Activated CD4-positive, alpha-beta memory T cell treated with anti-CD3 and anti-CD28 coated beads for 36 hours (primary cell): ENCODE data around the gene ANKRD52. TPM values are rescaled to one million over a fixed set of nuclear protein-coding genes. Genes with fewer than 3 reads are reported as not detected.
"Not testable (repeated sequence)": the region's sequence is repeated elsewhere in the genome, so short reads cannot be mapped to it uniquely, and the experiment has no call there.

Source experiments
- CTCF ChIA-PET: fragments of 350-600 bp; sonication (Branson Sonifier 250); formaldehyde crosslinking; loops from one replicate; lab custom pipeline; 2021; ENCODE audit warnings: antibody characterized with exemption, inconsistent platforms; lab: Charles Lee
- POLR2A ChIA-PET: fragments of 350-600 bp; sonication (Branson Sonifier 250); formaldehyde crosslinking; loops from one replicate; lab custom pipeline; 2021; ENCODE audit warnings: antibody characterized with exemption; lab: Charles Lee
- DNase-seq: peaks from one replicate; pipeline ENCODE4 v3.0.0-alpha.2; 2020
- H3K27ac Mint-ChIP-seq: one replicate; pipeline ENCODE4 v1.8.0; 2021; ENCODE audit warnings: mixed read lengths
- H3K27me3 Mint-ChIP-seq: one replicate; pipeline ENCODE4 v1.8.0; 2021; ENCODE audit warnings: mixed read lengths
- H3K36me3 Mint-ChIP-seq: one replicate; pipeline ENCODE4 v1.8.0; 2021; ENCODE audit warnings: mixed read lengths
- H3K4me1 Mint-ChIP-seq: one replicate; pipeline ENCODE4 v1.8.0; 2021; ENCODE audit warnings: low read depth, mixed read lengths
- H3K4me3 Mint-ChIP-seq: one replicate; pipeline ENCODE4 v1.8.0; 2021; ENCODE audit warnings: mild to moderate bottlenecking, mixed read lengths
- H3K9me3 Mint-ChIP-seq: one replicate; pipeline ENCODE4 v1.8.0; 2021; ENCODE audit warnings: mixed read lengths
- intact Hi-C: fragments of 100-400 bp; cut with micrococcal nuclease; formaldehyde crosslinking; loops from one replicate; pipeline ENCODE4 v1.15.1; 2023
- total RNA-seq, 2 experiments: library from RNA; stranded (reverse); gene quantifications; one replicate each; pipeline ENCODE4 v1.2.3, GENCODE V29; 2021

ANKRD52 gene
- total RNA-seq, 2 experiments from 2014 or later: 34.1 to 37.0 TPM

- CTCF ChIA-PET: interaction anchor here (0.8 to 3.5 kb wide), 6 partner anchors 10 to 260 kb away, joined by 3 to 31 read pairs (median 4); partner anchors contain the start of genes ANKRD52, COQ10A, RNF41 and SMARCC2
- Mint-ChIP-seq H3K36me3 (peaks cover 21% of the 10 kb centered on the region), H3K4me1 (no peaks in the 10 kb centered on the region), H3K27me3 (no peaks in the 10 kb centered on the region), H3K27ac (no peak overlapping the region), H3K4me3 (no peak overlapping the region), H3K9me3 (no peaks in the 10 kb centered on the region)
- intact Hi-C loops: no loop called here
- DNase-seq: no peak
- POLR2A ChIA-PET: interaction anchor here (2.3 kb wide), 1 partner anchor 18 kb away, joined by 7 read pairs; the partner anchor contains the start of gene RNF41
These were observed 53.9 kb downstream of the ANKRD52 start for GRCh38 chr12:56204275-56204674.

- Mint-ChIP-seq H3K4me1 (no peaks in the 10 kb centered on the region), H3K27ac (no peak overlapping the region), H3K4me3 (no peak overlapping the region), H3K27me3 (no peaks in the 10 kb centered on the region), H3K36me3 (peaks cover 15% of the 10 kb centered on the region), H3K9me3 (no peaks in the 10 kb centered on the region)
- DNase-seq: no peak
- ChIA-PET POLR2A (interaction anchor here (0.7 to 2.3 kb wide), 2 partner anchors 13 to 19 kb away, joined by 5 to 7 read pairs; partner anchors contain the start of genes RNF41 and SMARCC2), CTCF (interaction anchor here (1.5 to 1.7 kb wide), 3 partner anchors 9 to 55 kb away, joined by 5 to 7 read pairs (median 5); partner anchors contain the start of genes ANKRD52 and SMARCC2)
- intact Hi-C loops: no loop called here
These were observed 55.3 kb downstream of the ANKRD52 start for GRCh38 chr12:56202838-56203237.

DNA sequence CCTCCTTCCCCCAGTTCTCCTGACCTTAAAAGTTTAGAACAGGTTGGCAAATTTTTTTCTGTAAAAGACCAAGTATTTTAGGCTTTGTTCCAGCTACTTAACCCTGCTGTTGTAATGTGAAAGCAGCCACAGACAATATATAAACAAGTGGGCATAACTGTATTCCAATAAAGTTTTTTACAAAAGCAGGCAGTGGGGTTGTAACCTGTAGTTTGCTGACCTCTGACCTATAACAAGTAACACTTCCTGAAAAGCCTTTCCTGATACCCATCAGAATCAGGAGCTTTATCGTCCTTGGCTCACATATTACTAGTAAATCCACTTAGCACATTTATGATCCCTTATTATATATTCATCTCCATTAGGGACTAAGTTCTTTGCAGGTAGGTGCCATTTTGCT, 55.8 kb downstream of the ANKRD52 start:
- Mint-ChIP-seq H3K4me3 (no peak overlapping the region), H3K9me3 (no peaks in the 10 kb centered on the region), H3K27ac (no peak overlapping the region), H3K27me3 (no peaks in the 10 kb centered on the region), H3K4me1 (no peaks in the 10 kb centered on the region), H3K36me3 (peaks cover 12% of the 10 kb centered on the region)
- no peak for DNase-seq
- ChIA-PET POLR2A (interaction anchor here (2.3 kb wide), 1 partner anchor 19 kb away, joined by 7 read pairs; the partner anchor contains the start of gene RNF41), CTCF (interaction anchor here (1.5 to 1.7 kb wide), 3 partner anchors 10 to 56 kb away, joined by 5 to 7 read pairs (median 5); partner anchors contain the start of genes ANKRD52 and SMARCC2)
- intact Hi-C loops: no loop called here

DNA sequence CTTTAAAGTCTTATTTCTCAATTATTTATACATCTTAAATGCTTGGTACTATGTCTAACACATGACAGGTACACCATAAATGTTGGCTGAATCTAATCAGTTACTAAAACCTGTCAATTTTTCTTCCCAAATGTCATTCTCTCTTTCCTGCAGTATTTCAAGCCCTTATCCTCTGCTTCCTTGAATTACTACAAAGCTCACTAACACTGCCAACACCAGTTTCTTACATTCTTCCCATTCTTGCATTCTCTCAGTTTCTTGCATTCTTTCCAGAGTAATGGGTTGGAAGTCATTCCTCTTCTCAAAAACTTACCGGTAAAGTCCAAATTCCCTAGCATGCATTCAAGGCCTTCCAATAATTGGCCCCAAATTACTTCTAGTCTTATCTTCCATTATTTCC, 59.3 kb downstream of the ANKRD52 start:
- H3K4me3 Mint-ChIP-seq: no peak overlapping the region
- intact Hi-C loops: no loop called here
- H3K27me3 Mint-ChIP-seq: no peaks in the 10 kb centered on the region
- no peaks in the 10 kb centered on the region for H3K36me3 Mint-ChIP-seq
- no peaks in the 10 kb centered on the region for H3K9me3 Mint-ChIP-seq
- ChIA-PET POLR2A (no interaction called here), CTCF (interaction anchor here (2.0 kb wide), 1 partner anchor 59 kb away, joined by 6 read pairs; the partner anchor contains the start of gene ANKRD52)
- H3K27ac Mint-ChIP-seq: no peak overlapping the region
- H3K4me1 Mint-ChIP-seq: no peaks in the 10 kb centered on the region
- no peak for DNase-seq

GRCh38 chr12:56197921-56198635, 60.1 kb downstream of the ANKRD52 start:
- CTCF ChIA-PET: interaction anchor here (1.4 to 4.2 kb wide), 5 partner anchors 8 to 72 kb away, joined by 4 to 21 read pairs (median 9); partner anchors contain the start of genes ANKRD52 and RNF41
- no peak overlapping the region for H3K27ac Mint-ChIP-seq
- POLR2A ChIA-PET: no interaction called here
- no peaks in the 10 kb centered on the region for H3K9me3 Mint-ChIP-seq
- intact Hi-C loops: no loop called here
- H3K27me3 Mint-ChIP-seq: no peaks in the 10 kb centered on the region
- H3K4me1 Mint-ChIP-seq: peaks cover 5% of the 10 kb centered on the region
- no peak overlapping the region for H3K4me3 Mint-ChIP-seq
- no peaks in the 10 kb centered on the region for H3K36me3 Mint-ChIP-seq
- DNase-seq: no peak

DNA sequence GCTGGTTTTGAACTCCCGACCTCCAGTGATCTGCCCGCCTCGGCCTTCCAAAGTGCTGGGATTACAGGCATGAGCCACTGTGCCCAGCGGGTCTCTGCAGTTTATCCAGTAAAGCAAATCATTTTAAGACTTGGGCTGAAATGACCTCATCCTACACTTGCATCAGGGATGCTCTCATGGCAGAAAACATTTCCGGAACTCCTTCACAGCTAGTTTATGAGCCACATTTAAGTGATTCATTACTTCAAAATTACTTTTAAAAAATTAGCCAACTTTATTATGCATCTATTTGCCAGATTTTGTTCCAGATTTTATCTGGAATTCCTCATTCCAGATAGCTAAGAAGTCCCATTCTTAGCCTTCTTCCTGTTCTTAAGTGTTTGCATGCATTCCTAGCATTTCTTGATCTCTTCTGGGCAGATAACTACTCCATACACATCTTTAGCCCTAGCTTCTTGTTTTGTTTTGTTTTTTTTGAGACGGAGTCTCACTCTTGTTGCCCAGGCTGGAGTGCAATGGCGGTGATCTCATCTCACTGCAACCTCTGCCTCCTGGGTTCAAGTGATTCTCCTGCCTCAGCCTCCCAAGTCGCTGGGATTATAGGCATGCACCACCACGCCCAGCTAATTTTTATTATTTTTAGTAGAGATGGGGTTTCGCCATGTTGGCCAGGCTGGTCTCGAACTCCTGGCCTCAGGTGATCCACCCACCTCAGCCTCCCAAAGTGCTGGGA, 61.2 kb downstream of the ANKRD52 start:
- ChIA-PET POLR2A (interaction anchor here (0.7 to 1.0 kb wide), 2 partner anchors 25 to 78 kb away, joined by 3 read pairs; no protein-coding TSS in a partner anchor), CTCF (interaction anchor here (0.7 to 4.2 kb wide), 5 partner anchors 9 to 79 kb away, joined by 3 to 21 read pairs (median 9); partner anchors contain the start of genes ANKRD52, RNF41 and ZC3H10)
- intact Hi-C loops, H3K36me3 Mint-ChIP-seq, H3K4me1 Mint-ChIP-seq, H3K9me3 Mint-ChIP-seq, H3K27ac Mint-ChIP-seq, H3K27me3 Mint-ChIP-seq, H3K4me3 Mint-ChIP-seq, DNase-seq: not testable (repeated sequence)

DNA sequence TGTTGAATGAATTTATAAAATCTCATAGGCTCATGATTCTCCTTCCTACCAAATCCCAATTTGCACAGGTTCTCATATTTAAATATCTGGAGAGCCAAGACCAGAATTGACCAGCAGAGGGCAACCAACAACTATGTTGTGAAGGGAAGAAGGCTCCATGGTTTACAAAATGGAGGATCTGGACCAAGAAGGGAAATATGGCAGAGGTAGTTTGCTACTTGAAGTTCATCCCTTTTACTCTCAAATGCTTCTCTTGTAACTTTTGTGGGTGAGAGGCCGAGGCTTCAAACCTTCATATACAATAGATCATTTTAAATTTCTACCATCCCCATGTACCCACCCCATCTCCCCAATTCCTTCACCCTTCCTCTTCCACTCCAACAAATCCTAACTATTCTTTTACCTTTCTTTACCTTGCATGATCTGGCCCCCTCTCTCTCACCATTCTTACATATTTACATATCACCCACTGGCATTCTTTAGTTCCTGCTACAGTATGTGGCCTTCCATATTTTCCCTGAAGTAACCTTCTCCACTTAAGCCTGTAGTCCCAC, 65.1 kb downstream of the ANKRD52 start:
- intact Hi-C loops: loop anchor here (1.0 to 2.0 kb wide), 6 partner anchors 31 to 275 kb away; partner anchors contain the start of genes ANKRD52, COQ10A, CS and NABP2
- Mint-ChIP-seq H3K36me3 (peaks cover 5% of the 10 kb centered on the region), H3K27ac (peak overlapping the region; percentile 58), H3K4me1 (peaks cover 17% of the 10 kb centered on the region), H3K9me3 (no peaks in the 10 kb centered on the region), H3K27me3 (no peaks in the 10 kb centered on the region), H3K4me3 (no peak overlapping the region)
- POLR2A ChIA-PET: no interaction called here
- CTCF ChIA-PET: interaction anchor here (0.6 to 6.3 kb wide), 8 partner anchors 29 to 311 kb away, joined by 3 to 168 read pairs (median 4); partner anchors contain the start of genes ESYT1, RNF41, RPL41 and ZC3H10
- peak; percentile 81 for DNase-seq

DNA sequence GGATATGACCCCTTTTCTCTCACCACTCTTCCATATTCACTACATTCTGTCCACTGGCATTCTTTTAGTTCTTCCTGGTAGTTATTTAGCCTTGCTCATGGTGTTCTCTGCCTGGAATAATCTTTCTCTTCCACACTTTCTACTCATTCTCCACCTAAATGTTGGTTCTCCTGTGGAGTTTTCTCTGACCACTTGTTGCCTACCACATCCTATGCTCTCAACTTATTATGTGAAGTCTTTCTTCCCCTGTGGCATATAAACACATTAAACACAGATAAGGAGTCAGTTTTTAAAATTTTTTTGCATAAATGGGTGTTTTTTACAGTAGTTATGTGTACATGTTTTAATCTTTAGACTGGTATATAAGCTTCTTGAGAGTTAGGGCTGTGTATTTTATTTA, 65.6 kb downstream of the ANKRD52 start:
- Mint-ChIP-seq H3K27ac (no peak overlapping the region), H3K27me3 (no peaks in the 10 kb centered on the region), H3K4me3 (no peak overlapping the region), H3K4me1 (peaks cover 23% of the 10 kb centered on the region), H3K9me3 (no peaks in the 10 kb centered on the region), H3K36me3 (peaks cover 6% of the 10 kb centered on the region)
- CTCF ChIA-PET: interaction anchor here (0.6 to 6.3 kb wide), 14 partner anchors 14 to 311 kb away, joined by 3 to 168 read pairs (median 4); partner anchors contain the start of genes ESYT1, RNF41, RPL41 and ZC3H10
- intact Hi-C loops: loop anchor here (2.0 kb wide), 2 partner anchors 74 to 108 kb away; partner anchors contain the start of genes COQ10A and CS
- POLR2A ChIA-PET: no interaction called here
- no peak for DNase-seq

DNA sequence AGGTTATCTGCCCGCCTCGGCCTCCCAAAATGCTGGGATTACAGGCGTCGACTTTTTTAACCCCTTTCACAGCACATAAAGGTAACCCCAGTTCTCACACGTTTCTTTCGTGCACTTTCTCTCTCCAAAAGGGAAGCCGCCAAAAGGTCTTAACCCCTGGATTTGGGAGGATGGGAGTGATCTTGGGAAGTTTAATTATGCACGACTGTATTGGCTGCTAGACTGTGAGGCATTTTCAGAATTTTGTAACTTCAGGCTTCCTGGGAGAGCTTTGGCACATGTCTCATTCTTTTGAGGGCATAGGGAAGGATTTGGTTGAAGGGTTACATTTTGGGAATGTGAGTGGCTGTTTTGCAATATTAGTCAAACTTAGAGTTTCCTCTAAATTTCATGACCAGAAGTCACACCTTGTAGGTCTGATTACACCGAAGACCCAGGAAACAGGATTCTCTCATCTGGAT, 67.5 kb downstream of the ANKRD52 start:
- no peaks in the 10 kb centered on the region for H3K27me3 Mint-ChIP-seq
- H3K9me3 Mint-ChIP-seq: no peaks in the 10 kb centered on the region
- POLR2A ChIA-PET: interaction anchor here (1.8 to 4.4 kb wide), 5 partner anchors 31 to 72 kb away, joined by 5 to 54 read pairs (median 17); partner anchors contain the start of genes ESYT1, MYL6, RNF41 and RPL41
- CTCF ChIA-PET: interaction anchor here (1.2 to 6.3 kb wide), 10 partner anchors 15 to 307 kb away, joined by 3 to 168 read pairs (median 11); partner anchors contain the start of genes ESYT1, RNF41, RPL41 and ZC3H10
- peak overlapping the region; percentile 86 for H3K4me3 Mint-ChIP-seq
- peaks cover 34% of the 10 kb centered on the region for H3K4me1 Mint-ChIP-seq
- intact Hi-C loops: no loop called here
- peaks cover 11% of the 10 kb centered on the region for H3K36me3 Mint-ChIP-seq
- no peak for DNase-seq
- peak overlapping the region; percentile 95 for H3K27ac Mint-ChIP-seq

DNA sequence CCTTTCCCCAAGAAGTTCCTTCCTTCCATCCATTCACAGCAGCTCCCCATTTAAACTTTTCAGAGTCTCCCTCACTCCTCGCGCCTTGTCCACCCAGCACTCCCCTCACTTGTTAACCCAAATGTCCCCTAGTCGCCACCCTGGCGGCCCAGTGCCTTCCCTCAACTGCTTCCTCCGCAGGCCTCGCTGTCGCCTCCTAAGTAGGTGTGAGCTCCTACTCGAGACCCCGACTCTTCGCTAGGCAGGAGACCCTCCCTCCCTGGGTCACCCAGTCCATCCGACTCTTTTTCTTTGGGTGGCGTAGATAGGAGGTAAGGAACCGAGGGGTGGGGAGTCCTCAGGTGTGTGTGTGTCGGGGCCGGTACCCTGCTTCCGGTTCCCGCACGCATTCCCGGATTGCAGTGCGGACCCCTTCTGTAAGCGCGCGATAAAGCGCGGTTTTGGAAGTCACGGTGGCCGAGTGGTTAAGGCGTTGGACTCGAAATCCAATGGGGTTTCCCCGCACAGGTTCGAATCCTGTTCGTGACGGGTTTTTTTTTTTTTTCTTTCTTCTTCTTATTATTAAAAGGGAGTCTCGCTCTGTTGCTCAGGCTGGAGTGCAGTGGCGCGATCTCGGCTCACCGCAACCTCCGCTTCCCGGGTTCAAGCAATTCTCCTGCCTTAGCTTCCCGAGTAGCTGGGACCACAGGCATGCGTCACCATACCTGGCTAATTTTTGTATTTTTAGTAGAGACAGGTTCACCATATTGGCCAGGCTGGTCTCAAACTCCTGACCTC, 68.1 kb downstream of the ANKRD52 start:
- ChIA-PET POLR2A (interaction anchor here (0.6 to 4.4 kb wide), 16 partner anchors 13 to 148 kb away, joined by 3 to 54 read pairs (median 5); partner anchors contain the start of genes CS, ESYT1, IL23A and MYL6), CTCF (interaction anchor here (0.7 to 6.3 kb wide), 41 partner anchors 10 to 451 kb away, joined by 3 to 168 read pairs (median 6); partner anchors contain the start of genes ANKRD52, COQ10A, ESYT1 and MYL6)
- peaks cover 12% of the 10 kb centered on the region for H3K36me3 Mint-ChIP-seq
- peak overlapping the region; percentile 86 for H3K4me3 Mint-ChIP-seq
- peaks cover 35% of the 10 kb centered on the region for H3K4me1 Mint-ChIP-seq
- H3K9me3 Mint-ChIP-seq: no peaks in the 10 kb centered on the region
- peak; percentile 91 for DNase-seq
- peak overlapping the region; percentile 95 for H3K27ac Mint-ChIP-seq
- intact Hi-C loops: loop anchor here (1.0 to 2.0 kb wide), 2 partner anchors 38 to 143 kb away; partner anchors contain the start of gene MYL6B
- H3K27me3 Mint-ChIP-seq: no peaks in the 10 kb centered on the region
